OCI-LY7 (cell line): ENCODE results near the gene CDKAL1.

Experiments
- CTCF ChIP-seq: fragments of 200-600 bp; sonication (generic); conservative IDR thresholded peaks from 2 replicates; pipeline ENCODE4 v1.5.1; 2014; ENCODE audit warnings: mild to moderate bottlenecking, antibody characterized with exemption, low read length, moderate library complexity, mixed read lengths
- EZH2phosphoT487 ChIP-seq: fragments of 200-600 bp; sonication (generic); IDR thresholded peaks from 2 replicates; pipeline ENCODE4 v1.6.1; 2018; ENCODE audit warnings: low read depth, borderline replicate concordance, mild to moderate bottlenecking, mixed run types, antibody characterized with exemption, low read length, moderate library complexity, mixed read lengths

GRCh38 chr6:20929283-20929682, 395.0 kb downstream of the CDKAL1 start:
- TF ChIP-seq CTCF, result no peak
- TF ChIP-seq EZH2phosphoT487, result no peak
